H1 (cell line): ENCODE measurements around the gene COQ5. TPM values are rescaled to one million over a fixed set of nuclear protein-coding genes. Genes with fewer than 3 reads are reported as not detected.

Experiments used
- CBX8 ChIP-seq: fragments of 300-800, 300-1000 bp; sonication (generic); IDR thresholded peaks from 2 replicates; pipeline ENCODE4 v1.7.1; 2016; ENCODE audit warnings: low read depth, low read length, borderline replicate concordance
- CHD7 ChIP-seq: fragments of 300-600 bp; sonication (generic); IDR thresholded peaks from 2 replicates; pipeline ENCODE4 v1.7.1; 2012; ENCODE audit warnings: low read length, moderate library complexity, mild to moderate bottlenecking, inconsistent platforms; ENCODE audit not compliant: insufficient replicate concordance
- SRF ChIP-seq: IDR thresholded peaks from 2 replicates; pipeline ENCODE4 v1.6.1; 2011; ENCODE audit warnings: mild to moderate bottlenecking, low read depth, low read length, moderate library complexity
- TCF12 ChIP-seq: IDR thresholded peaks from 2 replicates; pipeline ENCODE4 v1.6.1; 2011; ENCODE audit warnings: low read depth, mild to moderate bottlenecking, low read length
- polyA plus RNA-seq, 7 experiments: library from polyadenylated mRNA; depleted of rRNA in 3 of 7; stranded (reverse) in 5 of 7; unstranded in 2 of 7; fragments of >200 nt in 5 of 7; fragments of 200-250 nt in 2 of 7; gene quantifications; 1 replicate in 5 of 7; 2 replicates in 1 of 7; 4 replicates in 1 of 7; pipeline versions ENCODE4 v1.2.1 to v1.2.3, GENCODE V29; 2011 to 2013; ENCODE audit warnings: missing spikeins in 2 of 7, mixed read lengths in 2 of 7
- total RNA-seq: library from RNA; stranded (reverse); fragmentation: NEBNext Ultra II Directional; extraction: Animal tissue kit (Norgen Biotek cat#: 25700); gene quantifications from 2 replicates; pipeline ENCODE4 v1.2.1, GENCODE V29; 2021

COQ5 gene
- total and polyA plus RNA-seq, 2 of the 8 experiments (the other 6 are each of a cell fraction or from before 2014, with no cell fraction given), result 35.1 to 35.8 TPM

GRCh38 chr12:120483621-120484020 lies 45.3 kb downstream of the COQ5 start (continued):
- TF ChIP-seq CHD7 (no peak), CBX8 (no peak), TCF12 (no peak), SRF (no peak)
